K562 (cell line): Measurements from ENCODE around the gene ZBTB20. TPM values are rescaled to one million over a fixed set of nuclear protein-coding genes. Genes with fewer than 3 reads are reported as not detected.

Experiments
- ATAC-seq: fragments of 200-7000 bp; cut with Tn5 transposase; 3 replicates; pipeline ENCODE4 v1.9.1; 2020; ENCODE audit warnings: moderate library complexity
- BruUV-seq: library from RNA; stranded (reverse); fragments of 400-500 nt; replicated peaks from 2 replicates; lab custom pipeline; 2021; lab: Mats Ljungman, UMichigan
- CTCF ChIA-PET: fragments of 300-600 bp; formaldehyde crosslinking; extraction: SDS; loops from one replicate; lab custom pipeline; 2021; ENCODE audit warnings: low intra/inter-chr PET ratio; lab: Yijun Ruan, JAX
- POLR2A ChIA-PET: fragments of 300-600, 350-650 bp; sonication (Branson Sonifier 250); formaldehyde crosslinking; extraction: SDS; loops from one replicate; lab custom pipeline; 2021; ENCODE audit warnings: antibody characterized with exemption, inconsistent platforms; lab: Yijun Ruan, JAX
- DNase-seq, 4 experiments: peaks; one replicate each; pipeline versions ENCODE4 v3.0.0 to v3.0.0-alpha.2; 2011 to 2018; ENCODE audit warnings: low spot score in 3 of 4, mixed read lengths in 3 of 4; ENCODE audit errors: extremely low read depth in 1 of 4
- FAIRE-seq: peaks from 2 replicates; lab custom pipeline; 2011; peaks lifted over from hg19 to GRCh38; lab: Jason Lieb, UNC
- H2AFZ ChIP-seq: 2 replicates; pipeline ENCODE4 v1.6.0; 2011; ENCODE audit warnings: low read depth, low read length, control low read depth, inconsistent platforms
- H3K27ac ChIP-seq: fragments of 200-600 bp; 3 replicates; pipeline ENCODE4 v1.8.0; 2011; ENCODE audit warnings: low read depth, mild to moderate bottlenecking, control low read depth, inconsistent platforms, low read length, moderate library complexity, mixed read lengths; ENCODE audit errors: extremely low read depth
- H3K27me3 ChIP-seq, 2 experiments: fragments of 300-600 bp in 1 of 2; 2 replicates in 1 of 2; 3 replicates in 1 of 2; pipeline versions ENCODE4 v1.6.0 to v1.8.0; 2011; ENCODE audit warnings: inconsistent platforms in 2 of 2, low read length in 2 of 2, mild to moderate bottlenecking in 1 of 2, mixed read lengths in 1 of 2, moderate library complexity in 1 of 2; ENCODE audit not compliant: control insufficient read depth in 2 of 2, insufficient read depth in 2 of 2
- H3K36me3 ChIP-seq: fragments of 300-600 bp; 3 replicates; pipeline ENCODE4 v1.8.0; 2011; ENCODE audit warnings: mild to moderate bottlenecking, low read length, inconsistent platforms; ENCODE audit not compliant: control insufficient read depth, insufficient read depth
- H3K4me1 ChIP-seq, 2 experiments: fragments of 200-600 bp in 1 of 2; replicated peaks in 1 of 2; 2 replicates in 1 of 2; 3 replicates in 1 of 2; pipeline versions ENCODE4 v1.5.1 to v1.8.0; 2011; ENCODE audit warnings: inconsistent platforms in 2 of 2, low read length in 2 of 2, mild to moderate bottlenecking in 1 of 2, mixed read lengths in 1 of 2, moderate library complexity in 1 of 2; ENCODE audit not compliant: control insufficient read depth in 2 of 2, insufficient read depth in 2 of 2
- H3K4me2 ChIP-seq: 2 replicates; pipeline ENCODE4 v1.6.1; 2011; ENCODE audit warnings: low read length, control low read depth, inconsistent platforms, mixed read lengths; ENCODE audit not compliant: insufficient read depth
- H3K4me3 ChIP-seq: fragments of 200-600 bp; sonication (generic), shearing (Covaris generic); 2 replicates; pipeline ENCODE4 v1.5.1; 2016; ENCODE audit warnings: control low read depth, inconsistent platforms
- H3K79me2 ChIP-seq: fragments of 200-600 bp; 3 replicates; pipeline ENCODE4 v1.8.0; 2011; ENCODE audit warnings: low read length, inconsistent platforms; ENCODE audit not compliant: control insufficient read depth, insufficient read depth
- H3K9ac ChIP-seq, 2 experiments: 2 replicates each; pipeline versions ENCODE4 v1.6.0 to v1.6.1; 2011; ENCODE audit warnings: low read depth in 2 of 2, low read length in 2 of 2, control low read depth in 1 of 2, inconsistent platforms in 1 of 2, mild to moderate bottlenecking in 1 of 2, mixed read lengths in 1 of 2; ENCODE audit not compliant: insufficient read depth in 1 of 2
- H3K9me1 ChIP-seq: one replicate; pipeline ENCODE4 v1.6.0; 2011; ENCODE audit warnings: inconsistent platforms, mild to moderate bottlenecking, low read length, moderate library complexity; ENCODE audit not compliant: control insufficient read depth, insufficient read depth
- H3K9me3 ChIP-seq: replicated peaks from 2 replicates; pipeline ENCODE4 v1.5.1; 2011; ENCODE audit warnings: low read depth, low read length, inconsistent platforms; ENCODE audit not compliant: control insufficient read depth, insufficient read depth
- H4K20me1 ChIP-seq: replicated peaks from 2 replicates; pipeline ENCODE4 v1.6.1; 2011; ENCODE audit warnings: low read length, inconsistent platforms, mixed read lengths; ENCODE audit not compliant: control insufficient read depth, insufficient read depth
- CBX1 ChIP-seq: sonication (generic); IDR thresholded peaks from 2 replicates; pipeline ENCODE4 v1.6.1; 2016; ENCODE audit warnings: antibody characterized with exemption, low read depth, mild to moderate bottlenecking
- CHD4 ChIP-seq: fragments of 200-600 bp; sonication (generic); IDR thresholded peaks from 3 replicates; pipeline ENCODE4 v1.6.1; 2012; ENCODE audit warnings: low read depth, mild to moderate bottlenecking, mixed read lengths, low read length, inconsistent platforms; ENCODE audit not compliant: insufficient read depth, insufficient replicate concordance, poor library complexity, severe bottlenecking
- HNRNPL ChIP-seq: fragments of 200-400 bp; formaldehyde crosslinking; IDR thresholded peaks from 2 replicates; pipeline ENCODE4 v1.6.1; 2017; ENCODE audit warnings: low read depth, mild to moderate bottlenecking, low read length
- MCM3 ChIP-seq: fragments of 450-650 bp; IDR thresholded peaks from 2 replicates; pipeline ENCODE4 v1.6.1; 2016
- MYNN ChIP-seq, 2 experiments: sonication (generic); formaldehyde crosslinking in 1 of 2; IDR thresholded peaks; 2 replicates each; pipeline versions ENCODE4 v1.5.0 to v1.6.1; 2016 to 2020; ENCODE audit warnings: antibody characterized with exemption in 1 of 2, missing genetic modification reagents in 1 of 2
- RB1 ChIP-seq: fragments of 450-650 bp; IDR thresholded peaks from 2 replicates; pipeline ENCODE4 v1.6.1; 2017; ENCODE audit warnings: low read depth, mild to moderate bottlenecking
- RBM34 ChIP-seq: fragments of 200-400 bp; formaldehyde crosslinking; IDR thresholded peaks from 2 replicates; pipeline ENCODE4 v1.6.1; 2018; ENCODE audit warnings: low read length, borderline replicate concordance; ENCODE audit not compliant: insufficient read depth
- TARDBP ChIP-seq: fragments of 450-650 bp; IDR thresholded peaks from 2 replicates; pipeline ENCODE4 v1.6.1; 2016
- ZNF143 ChIP-seq: sonication (generic); formaldehyde crosslinking; IDR thresholded peaks from 2 replicates; pipeline ENCODE4 v1.9.0; 2022; ENCODE audit warnings: mild to moderate bottlenecking, missing genetic modification reagents
- ZNF282 ChIP-seq: sonication (generic); formaldehyde crosslinking; IDR thresholded peaks from 2 replicates; pipeline ENCODE4 v1.8.1; 2023; ENCODE audit warnings: missing genetic modification reagents
- WGBS: fragments of 100-300 bp; shearing (Covaris generic); methylation state at CpG from one replicate; pipeline ENCODE4 v1.1.6; 2016; ENCODE audit warnings: low coverage, mixed read lengths; ENCODE audit not compliant: insufficient coverage; ENCODE audit errors: missing lambda C conversion rate; 5-methylcytosine and 5-hydroxymethylcytosine counted together
- in situ Hi-C: fragments of 300-500 bp; cut with MboI; formaldehyde crosslinking; loops from 4 replicates; pipeline ENCODE4 v1.15.0; 2018; ENCODE audit warnings: inconsistent platforms, mixed read lengths
- intact Hi-C: fragments of 100-400 bp; cut with micrococcal nuclease; formaldehyde crosslinking; loops from 2 replicates; pipeline ENCODE4 v1.14.2; 2022
- polyA plus RNA-seq, 8 experiments: library from polyadenylated mRNA; depleted of rRNA in 4 of 8; stranded (reverse) in 5 of 8; unstranded in 3 of 8; fragments of >200 nt; fragmentation: Nextera tagmentation in 2 of 8; fragmentation: Illumina TruSeq in 1 of 8; extraction: Ambion mirVana in 2 of 8; extraction: Trizol in 1 of 8; gene quantifications; 2 replicates each; pipeline versions ENCODE4 v1.2.1 to v1.2.3, GENCODE V29; 2011 to 2014; ENCODE audit warnings: inconsistent platforms in 1 of 8, missing spikeins in 1 of 8
- total RNA-seq, 7 experiments: library from RNA; depleted of rRNA in 6 of 7; stranded (reverse); fragments of >200 nt in 6 of 7; fragmentation: Illumina TruSeq in 2 of 7; extraction: Trizol in 2 of 7; gene quantifications; 2 replicates each; pipeline versions ENCODE4 v1.2.1 to v1.2.3, GENCODE V29; 2011 to 2021; ENCODE audit warnings: low replicate concordance in 1 of 7
- TF ChIP-seq, protein P1 (sequence below), 2 experiments: IDR thresholded peaks in 1 of 2; conservative IDR thresholded peaks in 1 of 2; 2 replicates each; pipeline ENCODE4 v1.6.1; 2016; ENCODE audit warnings: low read depth in 2 of 2, mild to moderate bottlenecking in 1 of 2, missing compliant biosample characterization in 1 of 2, missing genetic modification characterization in 1 of 2, moderate library complexity in 1 of 2
- TF ChIP-seq, protein P2 (sequence below): sonication (generic); formaldehyde crosslinking; IDR thresholded peaks from 2 replicates; pipeline ENCODE4 v1.8.1; 2023; ENCODE audit warnings: mild to moderate bottlenecking, missing genetic modification reagents
- TF ChIP-seq, protein P3 (sequence below): IDR thresholded peaks from 3 replicates; pipeline ENCODE4 v1.6.1; 2011; ENCODE audit warnings: borderline replicate concordance, mild to moderate bottlenecking, moderate library complexity; ENCODE audit not compliant: insufficient read length; ENCODE audit errors: extremely low read depth

ZBTB20 gene
- total and polyA plus RNA-seq, 9 of the 15 experiments (the other 6 are each of a cell fraction or from before 2014, with no cell fraction given) = 0.17 to 1.7 (median 0.45) TPM

DNA sequence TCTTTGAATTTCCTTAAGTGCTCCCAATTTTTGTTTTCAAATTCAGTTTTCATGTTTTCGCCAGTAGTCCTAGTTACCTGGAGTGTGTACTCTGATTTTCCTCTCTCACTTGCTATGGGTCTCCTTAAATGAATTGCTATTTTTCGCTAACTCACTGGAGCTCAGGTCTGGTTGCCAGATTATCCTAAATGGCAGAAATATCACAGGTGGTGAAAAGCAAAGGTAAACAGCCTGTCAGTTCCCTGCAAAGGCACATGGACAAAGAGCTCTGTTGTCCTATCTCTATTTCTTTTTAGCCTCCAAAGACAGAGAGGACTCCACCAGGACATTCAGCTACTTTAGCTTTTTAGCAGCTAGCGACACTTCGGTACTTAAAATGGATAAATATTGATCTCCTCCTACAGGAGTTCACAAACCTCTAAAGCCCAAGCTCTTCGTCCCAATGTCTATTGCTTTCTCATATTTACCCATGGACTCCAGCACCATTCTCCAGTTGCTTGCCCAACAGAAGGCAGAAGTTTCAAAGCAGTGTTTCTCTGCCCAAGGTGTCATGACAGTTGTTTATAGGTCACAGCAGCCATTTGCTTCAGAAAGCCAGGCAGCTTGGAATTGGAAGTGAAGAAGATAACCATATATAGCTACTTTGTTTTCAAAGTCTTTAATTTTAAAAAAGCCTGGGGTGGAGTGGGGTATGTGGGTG is 12.3 kb downstream of the ZBTB20 start:
- BruUV-seq = no TSS peak
- H3K9me1 ChIP-seq = no peaks in the 10 kb centered on the region
- in situ Hi-C loops = no loop called here
- no peak for DNase-seq
- no peaks in the 10 kb centered on the region for H3K4me1 ChIP-seq
- H2AFZ ChIP-seq = no peak overlapping the region
- POLR2A ChIA-PET = interaction anchor here (0.7 to 2.0 kb wide), 2 partner anchors 10 to 13 kb away, joined by 3 to 5 read pairs; no protein-coding TSS in a partner anchor
- H3K9ac ChIP-seq = no peak overlapping the region
- CTCF ChIA-PET = interaction anchor here (0.6 kb wide), 1 partner anchor 49 kb away, joined by 3 read pairs; no protein-coding TSS in a partner anchor
- no peak overlapping the region for H3K27ac ChIP-seq
- H4K20me1 ChIP-seq = no peaks in the 10 kb centered on the region
- FAIRE-seq = no peak
- no peaks in the 10 kb centered on the region for H3K9me3 ChIP-seq
- no peak for ATAC-seq
- H3K4me3 ChIP-seq = no peak overlapping the region
- WGBS = 35% methylated on average over 5 of the region's 5 CpGs
- no peaks in the 10 kb centered on the region for H3K79me2 ChIP-seq
- H3K27me3 ChIP-seq = no peaks in the 10 kb centered on the region
- intact Hi-C loops = no loop called here
- no peaks in the 10 kb centered on the region for H3K36me3 ChIP-seq
- no peak overlapping the region for H3K4me2 ChIP-seq
- TF ChIP-seq CBX1 (no peak), HNRNPL (no peak), TARDBP (no peak), CHD4 (no peak), ZNF143 (CRISPR knock-in tag) (no peak), MCM3 (no peak), ZNF282 (CRISPR knock-in tag) (no peak), MYNN (IDR thresholded peaks at IDR 0.05) (no peak), MYNN (CRISPR knock-in tag; IDR thresholded peaks at IDR 0.05) (no peak), RB1 (no peak), RBM34 (no peak)
- TF ChIP-seq, protein P1, sequence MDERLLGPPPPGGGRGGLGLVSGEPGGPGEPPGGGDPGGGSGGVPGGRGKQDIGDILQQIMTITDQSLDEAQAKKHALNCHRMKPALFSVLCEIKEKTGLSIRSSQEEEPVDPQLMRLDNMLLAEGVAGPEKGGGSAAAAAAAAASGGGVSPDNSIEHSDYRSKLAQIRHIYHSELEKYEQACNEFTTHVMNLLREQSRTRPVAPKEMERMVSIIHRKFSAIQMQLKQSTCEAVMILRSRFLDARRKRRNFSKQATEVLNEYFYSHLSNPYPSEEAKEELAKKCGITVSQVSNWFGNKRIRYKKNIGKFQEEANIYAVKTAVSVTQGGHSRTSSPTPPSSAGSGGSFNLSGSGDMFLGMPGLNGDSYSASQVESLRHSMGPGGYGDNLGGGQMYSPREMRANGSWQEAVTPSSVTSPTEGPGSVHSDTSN (CRISPR knock-in tag; IDR thresholded peaks at IDR 0.05; ENCODE audit: low read depth) = no peak
- TF ChIP-seq, protein P1 (tag; conservative IDR thresholded peaks at IDR 0.05; ENCODE audit: low read depth) = no peak
- TF ChIP-seq, protein P2, sequence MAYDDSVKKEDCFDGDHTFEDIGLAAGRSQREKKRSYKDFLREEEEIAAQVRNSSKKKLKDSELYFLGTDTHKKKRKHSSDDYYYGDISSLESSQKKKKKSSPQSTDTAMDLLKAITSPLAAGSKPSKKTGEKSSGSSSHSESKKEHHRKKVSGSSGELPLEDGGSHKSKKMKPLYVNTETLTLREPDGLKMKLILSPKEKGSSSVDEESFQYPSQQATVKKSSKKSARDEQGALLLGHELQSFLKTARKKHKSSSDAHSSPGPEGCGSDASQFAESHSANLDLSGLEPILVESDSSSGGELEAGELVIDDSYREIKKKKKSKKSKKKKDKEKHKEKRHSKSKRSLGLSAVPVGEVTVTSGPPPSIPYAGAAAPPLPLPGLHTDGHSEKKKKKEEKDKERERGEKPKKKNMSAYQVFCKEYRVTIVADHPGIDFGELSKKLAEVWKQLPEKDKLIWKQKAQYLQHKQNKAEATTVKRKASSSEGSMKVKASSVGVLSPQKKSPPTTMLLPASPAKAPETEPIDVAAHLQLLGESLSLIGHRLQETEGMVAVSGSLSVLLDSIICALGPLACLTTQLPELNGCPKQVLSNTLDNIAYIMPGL (CRISPR knock-in tag) = no peak
- TF ChIP-seq, protein P3, sequence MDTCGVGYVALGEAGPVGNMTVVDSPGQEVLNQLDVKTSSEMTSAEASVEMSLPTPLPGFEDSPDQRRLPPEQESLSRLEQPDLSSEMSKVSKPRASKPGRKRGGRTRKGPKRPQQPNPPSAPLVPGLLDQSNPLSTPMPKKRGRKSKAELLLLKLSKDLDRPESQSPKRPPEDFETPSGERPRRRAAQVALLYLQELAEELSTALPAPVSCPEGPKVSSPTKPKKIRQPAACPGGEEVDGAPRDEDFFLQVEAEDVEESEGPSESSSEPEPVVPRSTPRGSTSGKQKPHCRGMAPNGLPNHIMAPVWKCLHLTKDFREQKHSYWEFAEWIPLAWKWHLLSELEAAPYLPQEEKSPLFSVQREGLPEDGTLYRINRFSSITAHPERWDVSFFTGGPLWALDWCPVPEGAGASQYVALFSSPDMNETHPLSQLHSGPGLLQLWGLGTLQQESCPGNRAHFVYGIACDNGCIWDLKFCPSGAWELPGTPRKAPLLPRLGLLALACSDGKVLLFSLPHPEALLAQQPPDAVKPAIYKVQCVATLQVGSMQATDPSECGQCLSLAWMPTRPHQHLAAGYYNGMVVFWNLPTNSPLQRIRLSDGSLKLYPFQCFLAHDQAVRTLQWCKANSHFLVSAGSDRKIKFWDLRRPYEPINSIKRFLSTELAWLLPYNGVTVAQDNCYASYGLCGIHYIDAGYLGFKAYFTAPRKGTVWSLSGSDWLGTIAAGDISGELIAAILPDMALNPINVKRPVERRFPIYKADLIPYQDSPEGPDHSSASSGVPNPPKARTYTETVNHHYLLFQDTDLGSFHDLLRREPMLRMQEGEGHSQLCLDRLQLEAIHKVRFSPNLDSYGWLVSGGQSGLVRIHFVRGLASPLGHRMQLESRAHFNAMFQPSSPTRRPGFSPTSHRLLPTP = no peak
